SH-SY5Y (cell line): Measurements from ENCODE around the gene ARHGAP24.

Source experiments
- GATA2 ChIP-seq: IDR thresholded peaks from 2 replicates; pipeline ENCODE4 v1.6.1; 2011; ENCODE audit warnings: mild to moderate bottlenecking, low read depth, low read length
- GATA3 ChIP-seq: IDR thresholded peaks from 2 replicates; pipeline ENCODE4 v1.6.1; 2011; ENCODE audit warnings: low read depth, mild to moderate bottlenecking, low read length, moderate library complexity

Gene ARHGAP24

GRCh38 chr4:85951099-85951498, 476.1 kb downstream of the ARHGAP24 start:
- TF ChIP-seq GATA2 (no peak), GATA3 (no peak)

- no peak for TF ChIP-seq GATA2
- no peak for TF ChIP-seq GATA3
Observed at GRCh38 chr4:85952528-85952927, 477.6 kb downstream of the ARHGAP24 start.

- TF ChIP-seq GATA3, result no peak
- TF ChIP-seq GATA2, result no peak
Observed at GRCh38 chr4:85952972-85953650, 478.2 kb downstream of the ARHGAP24 start.

- TF ChIP-seq GATA2, result no peak
- TF ChIP-seq GATA3, result no peak
Observed at GRCh38 chr4:85953651-85954018, 478.7 kb downstream of the ARHGAP24 start.

GRCh38 chr4:85955620-85956292, 480.8 kb downstream of the ARHGAP24 start:
- no peak for TF ChIP-seq GATA2
- no peak for TF ChIP-seq GATA3

GRCh38 chr4:85956293-85956945, 481.5 kb downstream of the ARHGAP24 start:
- TF ChIP-seq GATA3 (no peak), GATA2 (no peak)

GRCh38 chr4:85961887-85962286, 486.9 kb downstream of the ARHGAP24 start:
- no peak for TF ChIP-seq GATA2
- no peak for TF ChIP-seq GATA3

GRCh38 chr4:85963231-85963630, 488.3 kb downstream of the ARHGAP24 start:
- TF ChIP-seq GATA2 (no peak), GATA3 (no peak)

- TF ChIP-seq GATA3 (no peak), GATA2 (no peak)
Observed at GRCh38 chr4:85964298-85964697, 489.3 kb downstream of the ARHGAP24 start.

GRCh38 chr4:85965529-85965928, 490.6 kb downstream of the ARHGAP24 start:
- TF ChIP-seq GATA3, result no peak
- no peak for TF ChIP-seq GATA2

GRCh38 chr4:85966373-85966772, 491.4 kb downstream of the ARHGAP24 start:
- TF ChIP-seq GATA2 (no peak), GATA3 (no peak)

GRCh38 chr4:85967872-85968271, 492.9 kb downstream of the ARHGAP24 start:
- no peak for TF ChIP-seq GATA2
- no peak for TF ChIP-seq GATA3

- no peak for TF ChIP-seq GATA2
Observed at GRCh38 chr4:85968945-85969819, 494.2 kb downstream of the ARHGAP24 start.

- TF ChIP-seq GATA3 (no peak), GATA2 (no peak)
Observed at GRCh38 chr4:85970535-85970934, 495.6 kb downstream of the ARHGAP24 start.

GRCh38 chr4:85979276-85979675, 504.3 kb downstream of the ARHGAP24 start:
- TF ChIP-seq GATA2 (no peak), GATA3 (no peak)
